Measurements from ENCODE around the gene MRPL51.

GRCh38 chr12:6535960-6536847, 43.1 kb upstream of the MRPL51 start:
- TF ChIP-seq REST (IDR thresholded peaks at IDR 0.05; ENCODE audit: unreplicated experiment), result no peak
- TF ChIP-seq POLR2AphosphoS5 (IDR thresholded peaks at IDR 0.05; ENCODE audit: low read depth), result peak; percentile 39
- no peak for TF ChIP-seq CTCF (conservative IDR thresholded peaks at IDR 0.05; ENCODE audit: low read depth in 2 of 2)
- no peak for TF ChIP-seq EZH2 (IDR thresholded peaks at IDR 0.05; ENCODE audit: low read depth, unreplicated experiment)
- TF ChIP-seq EZH2phosphoT487 (IDR thresholded peaks at IDR 0.05; ENCODE audit: unreplicated experiment), result no peak
- no peak for TF ChIP-seq CREB1 (CRISPR knock-in tag; IDR thresholded peaks at IDR 0.05; ENCODE audit: low read depth)
